Stimulated activated CD8-positive, alpha-beta memory T cell treated with anti-CD3 and anti-CD28 coated beads, Interleukin-2, amount 100 ng/mL, for 1 hour (primary cell): ENCODE measurements around the gene TENM3.

Experiments used
- DNase-seq, 2 donors: peaks; one replicate each; pipeline ENCODE4 v3.0.0-alpha.2; 2020; ENCODE audit warnings: low read depth in 2 of 2

Gene TENM3

GRCh38 chr4:182449930-182450439 lies 206.8 kb downstream of the TENM3 start:
- DNase-seq, result no peak

GRCh38 chr4:182451441-182451840 lies 208.2 kb downstream of the TENM3 start:
- DNase-seq, result no peak

- no peak for DNase-seq
Measured at GRCh38 chr4:182453830-182454229, 210.6 kb downstream of the TENM3 start.

- DNase-seq, result no peak
Measured at GRCh38 chr4:182454440-182455013, 211.3 kb downstream of the TENM3 start.

- no peak for DNase-seq
Measured at GRCh38 chr4:182465114-182465513, 221.9 kb downstream of the TENM3 start.

- no peak for DNase-seq
Measured at GRCh38 chr4:182465979-182466378, 222.8 kb downstream of the TENM3 start.

GRCh38 chr4:182470215-182470614 lies 227.0 kb downstream of the TENM3 start:
- no peak for DNase-seq

GRCh38 chr4:182475539-182475938 lies 232.3 kb downstream of the TENM3 start:
- DNase-seq, result no peak

GRCh38 chr4:182478475-182478874 lies 235.3 kb downstream of the TENM3 start:
- no peak for DNase-seq

GRCh38 chr4:182483685-182484084 lies 240.5 kb downstream of the TENM3 start:
- DNase-seq, result no peak

- DNase-seq, result no peak
Measured at GRCh38 chr4:182486881-182487280, 243.7 kb downstream of the TENM3 start.

- no peak for DNase-seq
Measured at GRCh38 chr4:182488896-182489295, 245.7 kb downstream of the TENM3 start.

- DNase-seq, result no peak
Measured at GRCh38 chr4:182489607-182490006, 246.4 kb downstream of the TENM3 start.

GRCh38 chr4:182491719-182492118 lies 248.5 kb downstream of the TENM3 start:
- DNase-seq, result no peak

GRCh38 chr4:182492423-182492822 lies 249.2 kb downstream of the TENM3 start:
- no peak for DNase-seq

- DNase-seq, result no peak
Measured at GRCh38 chr4:182493377-182493776, 250.2 kb downstream of the TENM3 start.

- DNase-seq, result no peak
Measured at GRCh38 chr4:182494103-182494502, 250.9 kb downstream of the TENM3 start.

GRCh38 chr4:182495031-182495430 lies 251.8 kb downstream of the TENM3 start:
- no peak for DNase-seq

GRCh38 chr4:182495645-182496385 lies 252.6 kb downstream of the TENM3 start:
- no peak for DNase-seq

GRCh38 chr4:182496408-182496807 lies 253.2 kb downstream of the TENM3 start:
- no peak for DNase-seq

GRCh38 chr4:182502064-182502463 lies 258.9 kb downstream of the TENM3 start:
- no peak for DNase-seq

GRCh38 chr4:182504463-182504862 lies 261.3 kb downstream of the TENM3 start:
- DNase-seq, result no peak

GRCh38 chr4:182507805-182508204 lies 264.6 kb downstream of the TENM3 start:
- no peak for DNase-seq
